GM13976 (cell line): ENCODE results near the gene P2RX7.

Experiments
- DNase-seq: peaks from one replicate; pipeline ENCODE4 v3.0.0; 2012; ENCODE audit warnings: low spot score
- CTCF ChIP-seq: IDR thresholded peaks from 2 replicates; pipeline ENCODE4 v1.5.1; 2012; ENCODE audit warnings: borderline replicate concordance, mild to moderate bottlenecking; ENCODE audit not compliant: insufficient read depth; ENCODE audit errors: extremely low read depth, missing control alignments, control extremely low read depth
- in situ Hi-C: fragments of 300-500 bp; cut with MboI; formaldehyde crosslinking; loops from one replicate; pipeline ENCODE4 v1.12.0; 2022; ENCODE audit warnings: low sequenced_read_pairs, mixed read lengths, inconsistent platforms; ENCODE audit not compliant: unreplicated experiment

P2RX7 gene

GRCh38 chr12:121217761-121218160, 85.1 kb downstream of the P2RX7 start:
- in situ Hi-C loops: no loop called here
- TF ChIP-seq CTCF: no peak
- DNase-seq: no peak

- no peak for TF ChIP-seq CTCF
- DNase-seq: no peak
- in situ Hi-C loops: no loop called here
Observed at GRCh38 chr12:121218588-121219352, 86.1 kb downstream of the P2RX7 start.

GRCh38 chr12:121219353-121219986, 86.8 kb downstream of the P2RX7 start:
- DNase-seq: no peak
- in situ Hi-C loops: no loop called here
- TF ChIP-seq CTCF: no peak

GRCh38 chr12:121222847-121223246, 90.2 kb downstream of the P2RX7 start:
- no peak for TF ChIP-seq CTCF
- no peak for DNase-seq
- in situ Hi-C loops: no loop called here

GRCh38 chr12:121223292-121224285, 90.9 kb downstream of the P2RX7 start:
- in situ Hi-C loops: no loop called here
- TF ChIP-seq CTCF: peak; percentile 27
- peak; percentile 51 for DNase-seq

- TF ChIP-seq CTCF: no peak
- no peak for DNase-seq
- in situ Hi-C loops: no loop called here
Observed at GRCh38 chr12:121224591-121224990, 91.9 kb downstream of the P2RX7 start.
